HG02840 (cell line): ENCODE results near the gene HAP1.
"Not testable (repeated sequence)": the region's sequence is repeated elsewhere in the genome, so short reads cannot be mapped to it uniquely, and the experiment has no call there.

Experiments used
- ATAC-seq: cut with Tn5 transposase; IDR thresholded peaks from one replicate; pipeline ENCODE4 v1.9.1; 2021; ENCODE audit warnings: mild to moderate bottlenecking, moderate library complexity, moderate number of reproducible peaks; ENCODE audit not compliant: unreplicated experiment, low FRiP score

HAP1 gene

DNA sequence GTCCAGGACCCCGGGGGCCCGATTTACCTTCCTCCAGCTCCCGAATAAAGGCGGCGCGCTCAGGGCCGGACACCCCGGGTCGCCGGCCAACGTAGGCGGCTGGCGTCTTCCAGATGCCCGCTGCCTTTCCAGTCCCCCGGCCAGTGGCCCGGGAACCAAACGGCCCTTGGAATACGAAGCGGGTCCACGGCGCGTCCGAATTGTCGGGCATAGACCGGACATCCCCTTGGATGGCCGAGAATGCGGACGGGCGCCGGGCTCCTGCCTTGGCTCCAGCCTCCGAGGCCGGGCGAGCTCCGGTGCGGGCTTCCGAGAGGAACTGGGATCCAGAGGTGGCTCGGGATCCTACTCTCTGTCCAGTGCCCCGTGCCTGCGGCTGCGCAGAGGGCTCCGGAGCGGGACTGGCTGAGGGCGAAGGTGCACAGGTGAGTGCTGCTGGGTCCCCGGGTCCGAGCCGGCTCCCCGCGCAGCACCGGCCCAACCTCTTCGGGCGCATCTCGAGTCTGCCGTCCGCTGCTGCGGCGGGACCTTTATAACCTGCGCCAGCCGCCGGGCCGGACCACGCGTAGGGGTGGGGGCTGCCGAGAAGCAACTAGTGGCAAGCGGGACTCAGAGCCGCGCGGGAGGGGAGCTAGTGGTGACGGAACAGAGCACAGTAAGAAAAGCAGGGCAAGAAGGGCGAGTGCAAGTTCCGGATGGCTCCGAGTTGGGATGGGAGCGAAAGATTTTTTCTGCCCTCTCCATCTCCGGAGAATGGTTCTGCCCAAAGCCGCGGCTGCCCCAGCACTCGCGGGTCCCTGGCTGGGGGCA is at the start of gene HAP1:
Gene HAP1 (minus strand): TSS at position 505 of the 810 bp plus-strand sequence. CDS start 9 bp downstream, at position 496.
- ATAC-seq: no peak

DNA sequence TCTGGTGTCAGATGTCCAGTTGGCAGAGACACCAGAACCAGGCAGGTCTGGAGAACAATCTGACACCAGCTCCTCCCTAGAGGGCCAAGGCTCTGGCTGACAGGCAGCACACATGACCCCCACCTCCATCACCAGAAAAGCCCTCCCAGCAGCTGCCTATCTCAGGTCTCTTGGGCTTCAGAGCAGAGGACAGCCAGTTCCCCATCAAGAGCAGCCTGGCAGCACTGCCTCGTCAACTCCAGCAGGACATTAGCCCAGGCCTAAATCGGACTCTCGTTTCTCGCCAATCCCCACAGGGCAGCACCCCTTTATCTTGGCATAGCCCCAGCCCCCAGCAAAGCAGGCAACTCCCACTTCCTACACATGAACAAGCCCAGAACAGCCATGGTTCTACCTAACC is 47.7 kb upstream of the HAP1 start:
- no peak for ATAC-seq

- no peak for ATAC-seq
Observed at GRCh38 chr17:41781404-41782110, 47.1 kb upstream of the HAP1 start.

DNA sequence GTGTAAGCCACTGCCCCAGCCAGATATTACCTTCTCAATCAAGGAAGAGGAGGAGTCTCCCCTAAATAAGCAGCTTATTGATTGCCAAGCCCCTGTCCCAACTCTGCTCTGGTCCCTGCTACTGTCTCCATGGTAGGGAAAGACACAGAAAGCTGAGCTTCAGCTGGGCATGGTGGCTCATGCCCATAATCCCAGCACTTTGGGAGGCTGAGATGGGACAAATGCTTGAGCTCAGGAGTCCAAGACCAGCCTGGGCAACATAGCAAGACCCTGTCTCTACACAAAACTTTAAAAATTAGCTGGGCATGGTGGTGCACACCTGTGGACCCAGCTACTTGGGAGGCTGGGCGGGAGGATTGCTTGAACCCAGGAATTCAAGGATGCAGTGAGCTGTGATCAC is 45.5 kb upstream of the HAP1 start:
- no peak for ATAC-seq

DNA sequence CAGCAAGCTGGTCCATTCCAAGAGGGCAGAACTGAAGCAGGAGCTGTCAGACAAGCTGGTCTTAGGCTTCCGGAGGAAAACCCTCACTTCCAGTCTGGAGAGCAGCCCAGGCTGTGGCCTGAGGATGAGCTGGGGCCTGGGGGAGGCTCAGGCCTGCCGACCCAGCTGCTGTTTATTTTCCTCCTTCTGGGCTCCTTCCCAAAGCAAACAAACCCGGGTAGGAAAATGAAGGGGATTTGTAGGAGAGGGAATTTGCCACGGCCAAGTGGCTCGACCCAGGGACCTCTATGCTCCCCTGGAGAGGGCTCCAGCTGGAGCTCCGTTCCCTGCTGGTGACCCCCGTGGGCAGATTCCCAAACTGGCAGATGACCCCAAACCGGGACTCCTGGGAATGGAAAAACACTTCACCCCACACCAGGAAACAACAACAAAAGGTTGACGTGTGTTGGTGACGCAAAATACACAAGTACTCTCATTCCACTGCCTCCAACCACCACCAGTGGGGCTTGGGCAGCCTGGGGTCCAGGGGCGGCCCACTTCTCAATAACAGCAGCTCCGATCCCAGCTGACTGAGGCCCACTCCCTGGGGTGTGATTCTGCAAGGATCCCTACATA is 43.2 kb upstream of the HAP1 start:
- ATAC-seq: no peak

DNA sequence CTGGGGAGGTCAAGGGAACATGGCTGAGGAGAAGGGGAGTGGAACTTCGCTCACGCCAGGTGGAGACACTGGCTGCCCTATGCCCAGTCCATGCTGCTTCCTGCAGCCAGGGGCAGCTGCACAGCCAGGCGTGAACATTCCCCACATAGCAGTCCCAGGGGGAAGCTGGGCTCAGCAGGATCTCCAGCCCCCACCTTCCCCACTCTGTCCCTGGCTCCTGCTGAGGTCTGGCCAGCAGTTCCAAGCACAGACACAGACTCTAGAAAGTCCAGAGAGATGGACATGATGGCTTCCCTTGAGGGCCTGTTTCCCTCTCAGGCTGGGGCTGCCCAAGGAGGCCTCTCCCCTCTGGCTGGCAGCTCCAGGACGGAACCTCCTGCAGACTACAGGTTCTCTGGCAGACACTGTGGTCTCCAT is 42.7 kb upstream of the HAP1 start:
- no peak for ATAC-seq

DNA sequence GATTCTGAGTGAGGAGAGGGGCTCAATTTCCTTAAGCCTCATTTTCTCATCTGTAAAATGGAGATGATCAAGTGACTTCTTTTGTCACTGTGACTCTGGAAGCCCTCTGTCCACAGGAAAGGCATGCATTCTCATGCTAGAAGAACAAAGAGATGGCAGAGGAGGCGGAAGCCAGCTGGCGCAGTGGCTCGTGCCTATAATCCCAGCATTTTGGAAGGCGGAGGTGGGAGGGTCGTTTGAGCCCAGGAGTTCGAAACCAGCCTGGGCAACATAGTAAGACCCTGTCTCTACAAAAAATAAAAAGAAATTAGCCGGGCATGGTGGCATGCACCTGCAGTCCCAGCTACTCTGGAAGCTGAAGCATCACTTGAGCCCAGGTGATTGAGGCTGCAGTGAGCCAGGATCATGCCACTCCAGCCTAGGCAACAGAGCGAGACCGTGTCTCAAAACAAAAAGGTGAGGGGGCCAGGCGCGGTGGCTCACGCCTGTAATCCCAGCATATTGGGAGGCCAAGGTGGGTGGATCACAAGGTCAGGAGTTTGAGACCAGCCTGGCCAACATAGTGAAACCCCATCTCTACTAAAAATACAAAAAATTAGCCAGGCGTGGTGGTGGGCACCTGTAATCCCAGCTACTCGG is 41.9 kb upstream of the HAP1 start:
- not testable (repeated sequence) for ATAC-seq

GRCh38 chr17:41775394-41776226 is 41.2 kb upstream of the HAP1 start:
- no peak for ATAC-seq

DNA sequence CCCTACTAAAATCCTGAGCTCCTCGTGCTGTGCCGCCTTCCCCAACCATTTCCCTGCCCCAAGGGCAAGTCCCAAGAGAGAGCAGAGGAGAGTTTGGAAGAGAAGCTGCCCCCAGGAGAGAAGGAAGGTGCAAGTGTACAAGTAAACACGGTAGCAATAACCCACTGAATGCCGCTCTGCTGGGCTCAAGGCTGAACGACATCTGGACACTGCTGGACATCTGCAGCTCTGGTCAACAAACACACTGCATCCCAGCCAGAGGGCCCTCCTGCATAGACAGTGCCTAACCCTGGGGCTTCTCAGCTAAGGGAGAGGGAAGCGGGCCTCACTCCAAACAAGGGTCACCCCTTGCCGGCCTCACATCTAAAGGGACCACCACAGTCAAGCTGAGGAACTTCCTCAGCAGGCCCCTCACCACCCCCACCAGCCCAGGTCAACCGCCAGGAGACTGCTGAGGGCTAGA is 39.3 kb upstream of the HAP1 start:
- no peak for ATAC-seq

DNA sequence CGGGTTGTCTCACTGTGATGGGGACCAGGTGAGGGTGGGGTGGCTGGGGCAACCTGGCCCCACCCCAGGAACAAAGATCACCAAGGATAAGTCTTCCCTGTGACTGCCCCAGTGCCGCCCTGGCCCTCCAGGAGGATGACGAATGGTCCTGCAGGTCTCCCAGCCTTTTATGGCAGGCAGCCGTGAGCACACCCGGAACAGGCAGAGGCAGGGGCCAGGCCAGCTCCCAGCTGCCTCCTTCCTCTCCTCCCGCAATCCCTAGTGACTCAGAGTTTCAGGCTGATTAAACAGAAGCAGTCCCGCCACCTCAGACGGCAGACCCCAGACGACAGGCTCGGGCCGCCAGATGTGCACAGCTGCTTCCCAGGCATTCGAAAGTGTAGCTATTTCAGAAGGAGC is 38.7 kb upstream of the HAP1 start:
- ATAC-seq: no peak

DNA sequence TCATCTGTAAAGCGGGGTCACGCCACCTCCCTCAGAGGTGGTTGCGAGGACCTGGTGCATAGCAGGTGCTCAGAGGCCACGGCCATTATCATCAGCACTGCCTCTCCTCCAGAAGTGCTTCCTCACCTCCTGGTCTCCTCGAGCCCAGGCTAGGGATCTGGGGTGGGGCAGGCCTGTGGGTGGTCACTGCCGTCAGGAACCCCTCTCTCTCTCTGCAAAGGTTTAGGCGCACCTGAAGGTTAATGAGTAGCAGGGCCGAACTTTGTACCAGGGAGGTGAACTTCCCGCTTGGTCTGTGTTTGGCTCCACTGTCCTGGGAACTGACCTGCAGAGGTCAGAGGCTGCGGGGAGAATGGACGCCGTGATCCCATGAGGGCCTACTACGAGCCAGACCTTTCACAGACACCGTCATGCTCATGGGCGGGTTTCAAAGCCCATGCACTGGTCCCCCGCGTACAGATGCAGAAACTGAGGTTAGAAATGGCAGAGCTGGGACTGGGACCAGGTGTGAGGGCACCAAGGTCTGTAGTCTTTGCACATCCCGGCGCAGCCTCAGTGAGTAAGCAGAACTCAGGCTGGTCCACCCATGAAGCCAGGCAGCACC is 38.2 kb upstream of the HAP1 start:
- ATAC-seq: no peak

GRCh38 chr17:41772218-41772585 is 37.8 kb upstream of the HAP1 start:
- no peak for ATAC-seq

- ATAC-seq: no peak
Observed at GRCh38 chr17:41771389-41772206, 37.2 kb upstream of the HAP1 start.

GRCh38 chr17:41769985-41770384 is 35.5 kb upstream of the HAP1 start:
- no peak for ATAC-seq

DNA sequence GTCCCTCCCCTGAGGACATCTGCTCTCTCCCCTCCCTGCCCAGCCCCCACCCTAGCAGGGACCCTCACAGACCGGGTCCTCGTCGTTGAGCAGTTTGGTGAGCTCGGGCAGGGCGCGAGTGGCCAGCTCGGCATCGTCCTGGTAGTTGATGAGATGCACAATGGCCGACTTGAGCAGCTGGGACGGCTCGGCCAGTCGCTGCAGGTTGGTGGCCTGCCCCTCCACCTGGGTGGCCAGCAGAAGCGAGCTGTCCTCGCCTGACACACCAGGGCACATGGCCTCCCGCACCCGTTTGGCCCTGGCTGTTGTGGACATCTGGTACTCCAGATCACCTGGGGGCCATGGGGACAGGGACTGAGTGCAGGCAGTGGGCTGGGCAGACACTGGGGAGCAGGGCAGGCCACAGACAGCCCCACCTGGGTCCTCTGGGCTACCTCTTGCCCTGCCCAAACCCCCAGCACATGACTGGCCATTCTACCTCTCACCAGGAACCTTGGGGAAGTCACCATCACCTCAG is 35.0 kb upstream of the HAP1 start:
- no peak for ATAC-seq

DNA sequence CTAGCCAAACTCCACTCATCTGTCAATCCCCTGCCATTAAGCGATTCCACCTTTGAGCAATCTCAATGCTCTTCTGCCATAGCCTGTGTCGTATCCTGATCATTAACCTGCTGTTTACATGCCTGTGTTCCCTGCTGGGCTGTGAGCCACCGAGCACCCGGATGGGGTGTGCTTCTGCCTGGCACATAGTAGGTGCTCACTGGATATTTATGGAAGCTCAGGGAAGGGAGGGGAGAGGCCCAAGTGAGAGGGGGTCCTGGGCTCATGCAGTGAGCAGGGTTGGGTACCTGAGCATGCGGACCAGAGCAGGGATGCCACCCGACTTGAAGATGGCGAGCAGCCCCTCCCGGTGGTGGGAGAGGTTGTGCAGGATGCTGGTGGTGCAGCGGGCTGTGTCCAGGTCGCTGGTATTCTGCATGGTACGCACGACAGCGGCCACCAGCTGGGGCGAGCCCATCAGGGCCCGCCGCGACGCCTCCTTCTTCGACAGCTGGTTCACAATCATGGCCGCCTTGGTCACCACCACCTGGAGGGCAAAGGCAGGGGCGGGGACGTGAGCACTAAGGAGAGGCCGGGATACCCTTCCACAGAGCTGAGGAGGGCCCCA is 34.3 kb upstream of the HAP1 start:
- ATAC-seq: no peak

DNA sequence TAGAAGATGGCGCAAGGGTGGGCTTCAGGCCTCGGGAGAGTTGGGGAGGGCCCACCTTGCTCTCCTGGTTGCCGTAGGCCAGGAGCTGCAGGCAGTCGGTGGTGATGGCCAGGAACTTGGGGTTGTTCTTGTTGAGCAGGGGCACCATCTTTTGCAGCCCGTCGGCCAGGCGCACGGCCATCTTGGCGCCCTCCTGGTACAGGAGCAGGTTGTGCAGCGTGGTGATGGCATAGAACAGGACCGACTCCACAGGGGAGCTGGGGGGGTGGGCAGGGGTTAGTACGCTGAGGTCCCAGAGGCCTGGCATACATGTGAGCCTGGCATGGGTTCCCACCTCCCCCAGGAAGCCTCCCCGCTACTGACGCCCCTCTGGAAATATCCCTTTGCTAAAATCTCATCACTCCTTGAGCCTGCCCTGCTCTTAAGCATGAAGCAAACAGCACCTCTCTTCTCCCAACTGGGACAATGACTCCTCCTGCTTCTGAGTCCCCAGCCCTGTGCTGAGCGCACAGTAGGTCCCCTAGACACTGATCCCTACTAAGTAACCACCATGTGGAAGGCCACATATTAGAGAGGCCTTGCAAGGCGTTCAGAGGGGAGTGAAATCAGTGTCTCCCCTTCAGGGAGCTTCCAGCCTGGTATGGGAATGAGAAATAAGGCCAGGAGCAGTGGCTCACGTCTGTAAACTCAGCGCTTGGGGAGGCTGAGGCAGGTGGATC is 33.0 kb upstream of the HAP1 start:
- no peak for ATAC-seq

GRCh38 chr17:41766135-41766534 is 31.7 kb upstream of the HAP1 start:
- ATAC-seq: no peak
